Peyer's patch (tissue), 4 donors: Measurements from ENCODE around the gene STAG1. TPM values are rescaled to one million over a fixed set of nuclear protein-coding genes. Genes with fewer than 3 reads are reported as not detected.
A peak's percentile ranks its signal among the peaks of the same experiment; 100 is the strongest.
"Not testable (repeated sequence)": the region's sequence is repeated elsewhere in the genome, so short reads cannot be mapped to it uniquely, and the experiment has no call there.

Source experiments
- DNase-seq, 3 donors: peaks; one replicate each; pipeline ENCODE4 v3.0.0-alpha.2; 2017 to 2019
- H3K27ac ChIP-seq, 4 donors: fragments of 200-600 bp; sonication (generic); one replicate each; pipeline ENCODE4 v1.5.1; 2016 to 2019
- H3K27me3 ChIP-seq, 2 donors: fragments of 200-600 bp; sonication (generic); one replicate each; pipeline ENCODE4 v1.5.1; 2019
- H3K36me3 ChIP-seq, 3 donors: fragments of 200-600 bp; sonication (generic); one replicate each; pipeline ENCODE4 v1.5.1; 2016 to 2019
- H3K4me1 ChIP-seq, 4 donors: fragments of 200-600 bp; sonication (generic); one replicate each; pipeline ENCODE4 v1.5.1; 2016 to 2019
- H3K4me3 ChIP-seq, 4 donors: fragments of 200-600 bp; sonication (generic); 1 replicate in 3 of 4; 2 replicates in 1 of 4; pipeline ENCODE4 v1.5.1; 2016 to 2019; ENCODE audit warnings: mild to moderate bottlenecking in 1 of 4
- H3K9me3 ChIP-seq, 4 donors: fragments of 200-600 bp; sonication (generic); one replicate each; pipeline ENCODE4 v1.5.1; 2016 to 2019; ENCODE audit warnings: mild to moderate bottlenecking in 1 of 4
- POLR2A ChIP-seq, 2 donors: fragments of 450-650 bp; IDR thresholded peaks; one replicate each; pipeline ENCODE4 v1.5.1; 2017; ENCODE audit warnings: antibody characterized with exemption in 2 of 2, mild to moderate bottlenecking in 2 of 2, moderate library complexity in 2 of 2
- total RNA-seq, 4 donors: library from RNA; depleted of rRNA; stranded (reverse); fragments of >200 nt; gene quantifications; one replicate each; pipeline ENCODE4 v1.1.0, GENCODE V29; 2016
- TF ChIP-seq, protein P1 (sequence below), 6 experiments: fragments of 450-650 bp in 4 of 6; fragments of 200-600 bp in 2 of 6; sonication (generic) in 1 of 6; IDR thresholded peaks; one replicate each; pipeline ENCODE4 v1.5.1; 2017 to 2019; ENCODE audit warnings: antibody characterized with exemption in 6 of 6, mild to moderate bottlenecking in 3 of 6, moderate library complexity in 1 of 6

The STAG1 gene
- total RNA-seq, 4 donors from 2014 or later = 22.6 to 91.6 (median 35.2) TPM

DNA sequence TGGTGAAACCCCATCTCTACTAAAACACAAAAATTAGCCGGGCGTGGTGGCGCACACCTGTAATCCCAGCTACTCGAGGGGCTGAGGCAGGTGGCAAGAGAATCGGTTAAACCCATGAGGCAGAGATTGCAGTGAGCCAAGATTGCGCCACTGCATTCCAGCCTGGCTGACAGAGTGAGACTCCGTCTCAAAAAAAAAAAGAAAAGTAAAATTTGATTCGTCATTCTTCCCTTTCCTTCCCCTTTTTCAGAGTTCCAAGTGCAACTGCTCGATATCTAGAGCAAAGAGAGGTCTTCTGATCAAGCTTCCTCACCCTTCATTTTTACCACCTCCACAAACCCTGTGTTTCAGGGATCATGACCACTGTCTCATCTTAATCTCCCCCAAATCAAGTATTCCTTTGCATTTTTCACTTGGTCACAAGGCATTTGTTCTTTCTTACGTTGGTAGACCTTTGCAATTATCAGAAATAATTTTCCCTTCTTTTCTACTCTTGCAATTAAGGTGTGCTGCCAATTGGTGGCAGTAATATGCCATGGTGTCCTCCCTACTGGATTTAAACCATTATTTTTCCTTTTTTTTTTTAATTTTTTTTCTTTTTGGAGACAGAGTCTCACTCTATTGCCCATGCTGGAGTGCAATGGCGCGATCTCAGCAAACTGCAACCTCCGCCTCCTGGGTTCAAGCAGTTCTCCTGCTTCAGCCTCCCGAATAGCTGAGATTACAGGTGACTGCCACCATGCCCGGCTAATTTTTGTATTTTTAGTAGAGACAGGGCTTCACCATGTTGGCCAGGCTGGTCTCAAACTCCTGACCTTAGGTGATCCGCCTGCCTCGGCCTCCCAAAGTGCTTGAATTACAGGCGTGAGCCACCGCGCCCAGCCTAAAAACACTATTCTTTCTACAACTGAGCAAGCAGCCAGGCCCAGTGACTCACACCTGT, 6.3 kb upstream of the STAG1 start:
- H3K27ac ChIP-seq = not testable (repeated sequence)

DNA sequence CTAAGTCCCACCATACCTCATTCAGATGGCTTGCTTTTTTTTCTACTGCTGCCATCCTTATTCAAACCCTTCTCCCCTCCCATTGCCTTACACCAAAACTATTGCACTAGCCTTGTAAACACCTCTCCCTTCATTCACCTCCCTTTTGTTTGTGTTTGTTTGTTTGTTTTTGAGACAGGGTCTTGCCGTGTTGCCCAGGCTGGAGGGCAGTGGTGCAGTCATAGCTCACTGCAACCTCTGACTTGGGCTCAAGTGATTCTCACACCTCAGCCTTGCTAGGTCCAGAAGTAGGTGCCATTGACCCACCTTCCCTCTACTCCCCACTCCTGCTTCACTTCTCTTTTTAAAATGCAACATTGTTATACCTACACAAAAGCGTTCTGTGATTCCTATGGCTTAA, 3.0 kb upstream of the STAG1 start:
- TF ChIP-seq, protein P1, sequence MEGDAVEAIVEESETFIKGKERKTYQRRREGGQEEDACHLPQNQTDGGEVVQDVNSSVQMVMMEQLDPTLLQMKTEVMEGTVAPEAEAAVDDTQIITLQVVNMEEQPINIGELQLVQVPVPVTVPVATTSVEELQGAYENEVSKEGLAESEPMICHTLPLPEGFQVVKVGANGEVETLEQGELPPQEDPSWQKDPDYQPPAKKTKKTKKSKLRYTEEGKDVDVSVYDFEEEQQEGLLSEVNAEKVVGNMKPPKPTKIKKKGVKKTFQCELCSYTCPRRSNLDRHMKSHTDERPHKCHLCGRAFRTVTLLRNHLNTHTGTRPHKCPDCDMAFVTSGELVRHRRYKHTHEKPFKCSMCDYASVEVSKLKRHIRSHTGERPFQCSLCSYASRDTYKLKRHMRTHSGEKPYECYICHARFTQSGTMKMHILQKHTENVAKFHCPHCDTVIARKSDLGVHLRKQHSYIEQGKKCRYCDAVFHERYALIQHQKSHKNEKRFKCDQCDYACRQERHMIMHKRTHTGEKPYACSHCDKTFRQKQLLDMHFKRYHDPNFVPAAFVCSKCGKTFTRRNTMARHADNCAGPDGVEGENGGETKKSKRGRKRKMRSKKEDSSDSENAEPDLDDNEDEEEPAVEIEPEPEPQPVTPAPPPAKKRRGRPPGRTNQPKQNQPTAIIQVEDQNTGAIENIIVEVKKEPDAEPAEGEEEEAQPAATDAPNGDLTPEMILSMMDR (IDR thresholded peaks at IDR 0.05) = no peak
- TF ChIP-seq POLR2A (IDR thresholded peaks at IDR 0.05) = no peak
- H3K4me3 ChIP-seq = no peak overlapping the region
- peaks cover 0 to 3% (median 0%) of the 10 kb centered on the region in 4 donors for H3K9me3 ChIP-seq

More for the DNA sequence above, 6.3 kb upstream of the STAG1 start:
- DNase-seq, H3K9me3 ChIP-seq, H3K4me3 ChIP-seq, H3K4me1 ChIP-seq, H3K27me3 ChIP-seq, H3K36me3 ChIP-seq: not testable (repeated sequence)
- TF ChIP-seq, protein P1 (IDR thresholded peaks at IDR 0.05) = peak in 4 of 6 experiments; percentile 46 to 66 (median 59)

GRCh38 chr3:136753326-136753939, 1.3 kb upstream of the STAG1 start:
- H3K4me3 ChIP-seq = peak overlapping the region; percentile 64 to 99 (median 93)
- H3K27me3 ChIP-seq = no peaks in the 10 kb centered on the region
- peaks cover 0 to 3% (median 0%) of the 10 kb centered on the region in 4 donors for H3K9me3 ChIP-seq
- TF ChIP-seq, protein P1 (IDR thresholded peaks at IDR 0.05) = no peak
- no peak for TF ChIP-seq POLR2A (IDR thresholded peaks at IDR 0.05)
- DNase-seq = no peak
- peak overlapping the region; percentile 95 to 100 (median 98) for H3K27ac ChIP-seq
- H3K36me3 ChIP-seq = no peaks in the 10 kb centered on the region
- H3K4me1 ChIP-seq = peaks cover 0 to 33% (median 8%) of the 10 kb centered on the region in 4 donors

More for the DNA sequence above, 3.0 kb upstream of the STAG1 start:
- DNase-seq = no peak
- Histone ChIP-seq H3K27me3 (no peaks in the 10 kb centered on the region), H3K27ac (no peak overlapping the region), H3K4me1 (peaks cover 0 to 17% (median 8%) of the 10 kb centered on the region in 4 donors), H3K36me3 (no peaks in the 10 kb centered on the region)

- H3K27me3 ChIP-seq = no peaks in the 10 kb centered on the region
- peak; percentile 98 to 100 (median 99) for DNase-seq
- peaks cover 0 to 35% (median 8%) of the 10 kb centered on the region in 4 donors for H3K4me1 ChIP-seq
- TF ChIP-seq POLR2A (IDR thresholded peaks at IDR 0.05) = peak; percentile 85
- TF ChIP-seq, protein P1 (IDR thresholded peaks at IDR 0.05) = peak in 2 of 6 experiments; percentile 16 to 98
- peak overlapping the region; percentile 64 to 99 (median 93) for H3K4me3 ChIP-seq
- H3K36me3 ChIP-seq = no peaks in the 10 kb centered on the region
- H3K9me3 ChIP-seq = peaks cover 0 to 3% (median 0%) of the 10 kb centered on the region in 4 donors
- peak overlapping the region; percentile 95 to 100 (median 98) for H3K27ac ChIP-seq
Observed at GRCh38 chr3:136752422-136753325, 496 bp upstream of the STAG1 start.
